Stimulated activated CD8-positive, alpha-beta memory T cell treated with anti-CD3 and anti-CD28 coated beads, Interleukin-12 subunit alpha, Interleukin-12 subunit beta, amount 100 ng/mL, for 1 hour (primary cell): Measurements from ENCODE around the gene TBXAS1.

Source experiments
- DNase-seq: peaks from one replicate; pipeline ENCODE4 v3.0.0-alpha.2; 2020; ENCODE audit warnings: low read depth

TBXAS1 gene

DNA sequence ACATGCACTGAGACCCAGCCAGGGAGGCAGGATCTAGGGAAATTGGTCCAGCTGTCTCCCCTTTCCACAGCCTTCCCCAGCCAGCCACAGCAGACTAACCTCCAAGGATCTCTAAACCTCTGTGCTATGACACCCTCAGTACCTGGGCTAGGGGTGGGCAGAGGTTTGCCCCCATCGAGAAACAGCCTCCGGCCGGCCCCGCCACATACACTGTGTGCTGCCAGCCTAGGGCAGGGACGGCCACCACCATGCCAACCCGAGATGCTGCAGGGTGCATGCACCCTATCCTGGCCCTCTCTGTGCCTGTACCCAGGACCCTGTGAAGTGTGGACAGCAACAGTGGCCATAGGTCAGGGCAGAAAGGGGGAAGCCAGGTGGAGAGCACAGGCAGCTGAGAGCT is 175.6 kb downstream of the TBXAS1 start:
- DNase-seq, result no peak

DNA sequence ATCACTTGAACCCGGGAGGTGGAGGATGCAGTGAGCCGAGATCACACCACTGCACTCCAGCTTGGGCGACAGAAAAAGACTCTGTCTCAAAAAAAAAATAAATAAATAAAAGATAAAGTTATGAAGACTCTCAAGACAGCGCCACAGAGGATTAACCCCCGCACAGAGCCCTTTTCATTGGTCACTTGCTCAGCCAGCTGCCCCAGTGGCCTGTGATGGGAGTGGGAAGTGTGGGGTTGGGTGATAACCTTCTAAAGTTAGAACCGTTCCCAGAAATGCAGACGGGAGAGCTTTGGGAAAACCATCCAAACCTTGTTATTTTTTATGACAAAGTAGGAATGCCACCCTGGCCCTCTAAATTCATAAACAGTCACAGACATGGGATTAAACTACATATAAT is 176.3 kb downstream of the TBXAS1 start:
- no peak for DNase-seq

DNA sequence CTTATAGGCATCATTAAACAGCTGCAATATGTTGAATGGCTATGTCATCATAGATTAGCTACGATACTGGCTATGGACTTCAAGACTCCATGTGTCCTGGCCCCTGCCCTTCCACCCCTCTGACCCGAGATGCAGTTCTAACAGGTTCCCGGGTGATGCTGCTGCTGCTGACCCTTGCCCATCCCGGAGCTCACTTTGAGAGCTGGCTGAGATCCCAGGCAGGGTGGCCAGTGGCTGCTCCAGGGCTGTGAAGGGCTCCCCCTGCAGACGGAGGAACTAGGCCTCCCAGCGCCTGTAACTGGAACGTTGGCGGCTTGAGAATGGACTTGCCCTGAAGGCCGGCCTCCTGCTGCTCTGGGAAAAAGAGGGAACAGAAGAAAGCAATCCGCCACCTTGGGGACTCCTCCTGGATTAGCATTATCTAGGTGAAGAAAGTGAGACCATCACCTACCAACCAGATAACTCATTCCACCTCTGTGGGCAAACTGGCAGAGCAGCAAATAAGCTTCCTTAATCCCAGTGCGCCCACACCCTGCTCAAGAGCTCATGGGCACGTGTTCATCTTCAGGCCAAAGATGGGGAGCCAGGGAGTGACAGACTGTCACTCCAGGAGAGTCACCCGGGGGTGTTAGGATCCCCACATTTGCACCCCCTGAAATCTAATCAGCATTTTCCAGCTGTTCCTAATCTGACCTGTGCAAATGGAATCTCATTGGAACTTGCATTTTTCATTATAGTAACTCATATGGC is 176.9 kb downstream of the TBXAS1 start:
- no peak for DNase-seq

DNA sequence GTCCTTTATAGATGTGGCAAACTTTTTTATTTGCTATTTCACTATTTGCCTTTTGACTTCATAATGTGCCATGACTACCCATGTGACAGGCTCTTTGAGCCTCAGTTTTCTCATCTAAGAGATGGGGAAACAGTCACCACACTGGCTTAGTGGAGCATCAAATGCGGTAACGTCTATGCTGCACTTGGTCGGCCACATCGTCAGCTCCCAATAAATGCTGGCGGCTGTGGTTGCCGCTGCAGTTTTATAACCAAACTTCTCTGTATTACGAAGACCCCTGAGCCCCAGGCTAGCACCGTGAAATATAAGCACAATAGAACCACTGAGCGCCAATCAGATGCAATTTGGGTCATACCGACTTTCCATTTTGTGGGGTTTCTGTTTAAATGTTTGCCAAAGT is 177.5 kb downstream of the TBXAS1 start:
- DNase-seq, result no peak

DNA sequence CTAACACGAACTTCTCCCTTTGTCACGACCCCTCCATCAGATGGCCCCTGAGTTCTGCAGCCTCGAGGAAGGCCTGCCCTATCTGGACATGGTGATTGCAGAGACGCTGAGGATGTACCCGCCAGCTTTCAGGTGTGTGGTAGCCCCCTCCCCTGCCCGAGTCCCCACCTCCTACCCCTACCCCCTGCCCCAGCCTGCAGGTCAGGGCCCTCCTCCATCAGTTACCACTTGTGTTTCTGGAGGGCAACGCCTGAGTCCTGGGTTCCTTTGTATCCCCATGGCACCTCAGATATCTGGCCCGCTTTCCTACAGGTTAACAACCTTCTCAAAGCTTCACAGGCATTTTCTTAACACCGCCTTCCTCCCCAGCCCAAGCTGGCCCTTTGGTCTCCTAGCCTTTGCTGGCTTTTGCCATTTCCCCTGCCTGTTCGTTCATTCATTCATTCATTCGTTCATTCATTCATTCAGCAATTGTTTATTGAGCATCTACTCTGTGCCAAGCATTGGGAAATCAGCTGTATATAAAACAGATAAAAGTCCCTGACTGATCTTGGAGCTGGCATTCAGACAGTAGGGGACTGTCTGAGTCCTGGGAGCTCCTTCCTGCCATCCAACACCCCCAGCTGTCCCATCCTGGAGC is 178.1 kb downstream of the TBXAS1 start:
- DNase-seq, result no peak

DNA sequence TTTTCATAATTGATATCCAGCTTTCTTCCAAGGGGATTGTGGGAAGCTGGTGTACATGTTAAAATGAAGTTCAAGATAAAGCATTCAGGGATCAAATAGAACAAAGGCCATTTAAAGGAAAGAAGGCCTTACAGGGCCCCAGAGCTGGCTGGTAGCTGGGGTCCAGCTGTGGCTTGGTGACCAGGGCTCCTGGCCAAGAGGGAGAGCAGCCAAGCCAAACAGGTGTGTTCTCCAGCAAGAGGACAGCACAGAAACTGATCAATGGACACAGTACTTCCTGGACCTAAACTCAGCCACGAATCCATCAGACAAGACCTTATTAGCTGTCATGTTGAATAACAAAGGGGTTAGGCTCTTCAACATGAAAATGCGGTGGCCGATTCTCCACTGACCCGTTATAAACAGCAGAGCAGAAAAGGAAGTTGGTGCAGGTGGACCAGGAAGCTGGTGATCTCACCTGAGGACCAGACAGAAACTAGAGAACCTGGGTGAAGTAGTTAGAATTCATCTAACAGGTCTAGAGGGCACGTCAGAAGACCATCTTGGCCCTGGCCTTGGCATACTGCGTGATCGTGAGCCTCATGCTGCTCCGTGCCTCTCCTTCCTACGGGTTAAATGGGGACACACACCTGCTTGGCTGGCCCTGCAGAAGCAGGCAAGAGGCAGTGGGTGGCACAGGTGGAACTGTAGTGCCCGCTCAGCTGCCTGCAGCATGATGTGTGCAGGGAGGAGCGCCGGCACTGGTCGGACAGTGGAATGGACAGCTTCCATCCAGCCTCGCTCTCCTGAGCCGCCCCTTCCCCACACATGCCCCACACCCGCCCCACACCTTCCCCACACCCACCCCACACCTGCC is 179.9 kb downstream of the TBXAS1 start:
- no peak for DNase-seq

DNA sequence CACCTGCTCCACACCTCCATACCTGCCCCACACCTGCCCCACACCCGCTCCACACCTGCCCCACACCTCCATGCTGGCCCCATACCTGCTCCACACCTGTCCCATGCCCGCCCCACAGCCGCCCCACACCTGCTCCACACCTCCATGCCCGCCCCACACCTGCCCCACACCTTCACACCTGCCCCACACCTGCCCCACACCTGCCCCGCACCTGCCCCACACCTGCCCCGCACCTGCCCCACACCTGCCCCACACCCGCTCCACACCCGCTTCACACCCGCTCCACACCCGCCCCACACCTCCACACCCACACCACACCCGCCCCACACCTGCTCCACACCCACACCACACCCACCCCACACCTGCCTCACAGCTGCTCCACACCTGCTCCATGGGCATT is 180.7 kb downstream of the TBXAS1 start:
- DNase-seq, result no peak

DNA sequence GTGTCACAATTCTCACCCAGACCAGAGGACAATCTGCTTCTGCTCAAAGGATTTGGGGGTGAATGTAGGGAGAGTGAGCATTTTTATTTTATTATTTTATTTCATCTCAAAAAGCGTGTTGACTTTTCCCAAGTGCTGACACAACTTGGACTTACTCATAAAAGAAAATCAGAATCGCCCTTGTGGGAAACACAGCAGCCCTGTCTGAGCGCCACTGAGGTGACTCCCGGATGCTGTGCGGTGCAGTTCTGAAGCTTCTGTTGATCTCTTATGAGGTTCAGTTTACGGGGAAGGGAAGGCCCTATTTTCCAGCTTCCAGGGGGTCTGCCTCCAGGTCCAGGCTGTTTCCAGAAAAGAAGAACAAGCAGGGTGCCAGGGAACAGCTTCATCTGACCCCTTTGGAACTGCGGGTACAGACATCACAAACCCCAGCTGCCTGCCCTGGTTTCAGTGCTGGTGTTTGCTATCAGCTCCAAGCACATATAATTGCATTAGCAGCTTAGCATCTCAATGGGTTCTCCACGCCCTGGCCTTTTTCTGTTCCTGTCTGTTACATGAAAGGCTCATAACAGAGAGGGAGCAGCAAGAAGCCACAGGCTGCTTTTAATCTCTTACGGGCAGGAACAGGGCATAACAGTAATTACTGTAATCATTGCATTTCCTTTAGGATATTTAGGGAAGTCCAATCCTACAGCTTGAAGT is 181.3 kb downstream of the TBXAS1 start:
- no peak for DNase-seq

DNA sequence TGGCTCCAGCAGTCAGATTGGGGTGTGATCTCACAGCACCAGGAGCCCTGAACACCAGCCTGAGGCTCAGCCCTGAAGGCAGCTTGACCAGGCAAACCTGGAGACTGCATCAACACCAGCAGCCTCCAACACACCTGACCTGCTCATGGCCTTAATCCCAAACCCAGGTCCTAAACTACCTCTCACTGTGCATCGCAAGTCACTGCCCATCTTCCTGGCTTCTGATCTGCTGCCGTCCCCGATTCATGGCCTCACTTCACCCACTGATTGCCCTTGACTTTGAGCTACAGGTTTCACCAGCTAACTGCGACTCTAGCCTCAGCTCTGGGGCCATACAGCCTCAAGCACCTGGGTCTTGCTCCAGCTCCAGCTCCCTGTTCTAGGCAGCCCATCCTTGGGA is 184.6 kb downstream of the TBXAS1 start:
- DNase-seq, result no peak

DNA sequence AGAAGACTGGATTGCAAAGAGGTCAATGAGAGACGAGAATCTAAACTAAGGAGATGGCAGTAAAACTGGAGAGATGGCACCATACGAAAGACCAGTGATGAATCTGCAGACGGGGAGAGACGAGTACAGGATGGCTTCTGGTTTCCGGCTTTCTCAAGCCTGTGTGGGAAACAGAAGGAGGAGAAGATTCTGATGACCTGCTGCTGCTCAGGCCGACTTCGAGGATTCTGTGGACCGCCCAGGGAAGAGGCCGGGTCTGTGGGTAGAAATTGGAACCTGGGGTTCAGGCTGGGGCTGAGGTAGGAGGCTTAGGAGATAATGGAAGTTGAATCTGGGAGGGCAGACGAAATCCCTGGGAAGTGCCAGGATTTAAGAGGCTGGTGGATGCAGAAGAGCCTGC is 185.1 kb downstream of the TBXAS1 start:
- DNase-seq, result no peak

DNA sequence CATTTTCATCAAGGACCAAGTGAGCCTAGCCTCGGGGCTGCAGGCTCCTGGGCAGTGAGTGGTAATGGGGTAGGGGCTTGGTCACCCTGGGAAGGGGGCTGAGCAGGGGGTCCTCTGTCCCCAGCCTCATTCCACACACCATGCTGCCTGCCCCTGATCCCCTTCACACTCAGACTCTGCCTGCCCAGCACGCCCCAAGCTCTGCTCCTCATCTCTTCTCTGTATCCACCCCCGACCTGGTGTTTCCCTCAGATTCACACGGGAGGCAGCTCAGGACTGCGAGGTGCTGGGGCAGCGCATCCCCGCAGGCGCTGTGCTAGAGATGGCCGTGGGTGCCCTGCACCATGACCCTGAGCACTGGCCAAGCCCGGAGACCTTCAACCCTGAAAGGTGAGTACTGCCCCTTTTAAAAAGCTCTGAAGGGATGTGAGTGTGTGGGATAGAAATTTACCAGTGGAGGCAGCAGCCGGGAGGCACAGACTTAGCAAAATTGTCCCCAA is 186.5 kb downstream of the TBXAS1 start:
- no peak for DNase-seq

DNA sequence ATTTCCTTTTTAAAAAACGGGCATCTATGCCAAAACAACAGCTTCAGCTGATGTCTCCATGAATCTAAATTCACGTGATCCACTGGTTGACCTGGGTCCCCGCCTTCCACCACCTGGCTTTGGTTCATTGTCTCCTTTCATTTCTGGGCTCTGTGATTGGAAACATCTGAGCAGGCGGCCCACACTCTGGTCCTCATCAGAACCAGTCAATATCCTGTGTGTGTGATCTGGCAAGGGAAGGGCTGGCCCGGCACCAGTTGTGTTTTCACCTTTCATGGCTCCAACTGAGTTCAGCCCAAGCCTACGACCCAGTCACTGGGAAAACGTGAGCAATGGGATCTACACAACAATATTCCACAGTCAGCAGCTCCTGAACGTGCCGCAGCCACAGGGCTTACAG is 187.5 kb downstream of the TBXAS1 start:
- DNase-seq, result no peak

DNA sequence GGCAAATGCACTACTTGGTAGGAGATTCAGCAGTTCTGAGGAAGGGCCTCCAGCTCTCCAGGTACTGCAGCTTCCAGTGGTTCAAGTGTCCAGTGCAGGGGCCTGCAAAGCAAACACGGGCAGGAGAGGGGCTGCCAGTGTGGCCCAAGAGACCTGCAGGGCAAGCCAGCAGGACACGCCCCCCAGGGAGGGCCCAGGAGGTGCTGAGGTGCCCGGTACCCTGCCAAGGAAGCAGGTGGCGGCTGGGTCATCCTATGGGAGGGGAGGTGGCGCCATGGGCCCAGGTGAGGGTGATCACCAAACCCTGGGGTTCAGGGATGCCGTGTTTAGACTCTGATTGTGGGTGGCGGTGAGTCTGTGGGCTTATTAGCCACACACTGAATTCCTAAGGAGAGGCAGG is 188.0 kb downstream of the TBXAS1 start:
- no peak for DNase-seq

DNA sequence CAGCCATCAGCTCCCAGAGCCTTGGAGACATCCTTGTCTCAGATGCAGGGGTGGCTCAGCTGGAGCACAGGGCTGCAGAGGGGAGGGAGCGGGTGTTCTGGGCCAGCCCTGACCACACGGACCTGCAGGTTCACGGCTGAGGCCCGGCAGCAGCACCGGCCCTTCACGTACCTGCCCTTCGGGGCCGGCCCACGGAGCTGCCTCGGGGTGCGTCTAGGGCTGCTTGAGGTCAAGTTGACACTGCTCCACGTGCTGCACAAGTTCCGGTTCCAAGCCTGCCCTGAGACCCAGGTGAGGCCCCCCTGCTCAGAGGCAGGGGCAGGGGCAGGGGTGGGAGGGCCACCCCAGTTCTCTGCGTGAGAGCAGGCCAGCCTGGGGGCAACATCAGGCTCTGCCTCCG is 188.5 kb downstream of the TBXAS1 start:
- no peak for DNase-seq

DNA sequence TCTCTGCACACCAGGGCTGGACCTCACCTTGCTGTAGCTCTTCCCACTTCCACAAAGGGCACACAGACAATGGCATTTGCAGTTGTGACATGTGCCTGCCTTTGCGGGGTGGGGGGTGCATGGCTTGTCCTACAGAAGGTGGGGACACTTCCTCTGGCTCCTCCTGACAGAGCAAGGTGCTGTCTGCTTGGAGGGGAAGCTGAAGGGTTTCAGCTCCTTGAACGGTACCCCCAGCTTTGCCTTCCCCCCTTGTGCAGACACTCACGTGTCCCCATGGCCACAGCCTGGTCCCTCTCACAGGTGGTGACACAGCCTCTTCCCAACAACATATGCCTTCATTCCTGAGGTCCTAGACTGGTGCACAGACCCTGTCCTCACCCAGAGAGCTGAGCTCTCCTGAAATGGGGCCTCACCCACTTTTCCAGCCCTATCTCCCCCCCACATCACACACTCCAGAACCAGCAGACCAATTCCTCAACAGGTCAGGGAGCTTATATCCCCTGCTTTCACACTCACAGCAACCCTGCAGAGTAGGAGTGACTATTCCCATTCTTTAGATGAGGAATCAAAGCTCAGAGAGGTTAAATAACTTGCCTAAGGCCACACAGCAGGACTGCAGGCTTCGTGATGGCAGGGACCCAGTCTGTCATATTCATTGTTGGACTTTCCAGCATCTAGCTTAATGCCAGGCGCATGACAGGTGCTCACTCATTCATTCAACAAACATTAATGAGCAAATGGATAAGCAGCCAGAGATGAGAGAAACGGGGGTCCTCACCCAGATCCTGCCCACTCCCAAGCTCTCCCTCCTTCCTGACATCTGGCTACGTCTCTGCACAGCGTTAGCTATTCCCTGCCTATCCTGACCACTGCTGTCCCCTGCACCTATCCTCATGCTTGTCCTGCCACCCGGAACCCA is 189.3 kb downstream of the TBXAS1 start:
- no peak for DNase-seq

DNA sequence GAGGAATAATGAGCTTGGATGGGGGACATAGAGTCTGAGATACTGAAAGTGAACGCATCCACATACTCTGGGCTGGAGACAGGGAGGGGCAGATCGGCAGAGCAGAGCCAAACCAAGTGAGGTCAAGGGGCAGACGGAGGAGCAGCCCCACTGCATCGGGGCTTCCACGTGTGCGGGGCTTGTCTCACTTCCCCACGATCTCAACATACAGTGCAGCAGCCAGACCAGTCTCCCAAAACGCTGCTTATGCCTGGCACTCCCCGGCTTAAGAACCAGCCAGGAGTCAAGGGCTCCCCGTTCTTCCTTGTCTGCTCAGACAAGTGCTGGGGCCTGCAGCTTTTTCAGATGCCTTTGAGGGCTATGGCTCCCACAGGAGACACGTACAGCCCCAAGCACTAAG is 190.1 kb downstream of the TBXAS1 start:
- no peak for DNase-seq

DNA sequence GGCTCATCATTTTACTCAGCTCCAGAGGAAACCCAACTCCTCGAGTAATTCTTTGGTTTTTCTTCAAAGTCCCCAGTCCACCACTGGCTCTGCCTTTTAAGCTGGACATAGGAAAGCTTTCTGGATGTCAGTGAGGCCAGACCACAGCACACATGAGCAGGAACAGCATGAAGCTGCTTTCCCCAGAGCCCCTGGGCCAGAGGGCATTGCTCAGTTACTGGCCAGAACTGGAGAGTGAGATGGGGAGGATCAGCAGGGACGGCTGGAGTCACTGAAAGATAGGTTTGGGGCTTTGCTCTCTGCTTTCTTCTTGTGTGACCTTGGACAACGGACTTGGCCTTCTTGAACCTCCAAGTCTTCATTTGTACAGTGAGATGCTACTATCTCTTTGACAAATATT is 190.5 kb downstream of the TBXAS1 start:
- no peak for DNase-seq

DNA sequence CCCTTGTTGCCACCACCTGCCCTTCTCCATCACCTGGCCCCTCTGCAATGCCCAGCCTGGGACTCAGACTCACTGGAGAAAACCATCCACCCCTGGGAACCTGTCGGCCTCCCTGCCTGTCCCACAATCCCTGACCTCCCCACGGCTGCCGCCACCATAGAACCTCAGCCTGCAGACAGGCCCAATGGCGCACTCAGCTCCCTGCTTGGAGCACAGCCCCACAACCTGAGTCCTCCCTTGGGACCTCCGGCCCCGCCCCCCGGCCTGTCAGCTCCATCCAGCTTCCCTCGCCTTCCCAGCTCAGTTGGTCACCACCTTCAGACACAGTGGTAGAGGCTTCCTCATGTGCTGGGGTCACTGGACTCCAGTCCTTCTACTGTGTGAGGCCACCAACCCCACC is 192.5 kb downstream of the TBXAS1 start:
- no peak for DNase-seq

DNA sequence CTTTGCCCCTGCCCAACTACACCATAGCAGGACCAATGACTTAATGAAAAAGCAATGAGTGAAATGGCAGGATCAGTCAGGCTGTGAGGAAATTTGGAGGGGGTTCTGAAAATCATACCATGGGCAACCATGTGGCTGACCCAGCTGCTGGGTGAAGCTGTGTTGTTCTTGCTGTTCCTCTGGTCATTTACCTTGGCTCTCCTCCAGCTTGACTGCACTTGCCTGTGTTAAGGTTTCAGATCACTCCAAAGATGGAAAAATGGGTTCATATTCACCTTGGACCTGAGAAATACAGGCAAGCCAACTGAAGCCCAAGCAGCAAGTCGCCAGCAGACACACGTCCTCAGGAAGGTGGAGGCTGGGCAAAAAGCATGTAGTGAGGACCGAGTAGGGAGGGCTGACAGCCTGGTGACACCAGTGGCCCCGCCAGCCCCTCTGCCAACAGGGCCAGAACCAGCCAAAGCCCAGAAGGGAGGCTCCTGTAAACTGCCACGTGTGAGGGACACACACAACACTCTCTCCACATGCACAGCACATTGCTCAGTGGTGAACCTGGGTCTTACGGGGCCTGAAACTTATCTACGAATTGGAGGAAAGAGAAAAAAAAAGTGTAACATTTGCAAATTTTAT is 193.6 kb downstream of the TBXAS1 start:
- no peak for DNase-seq

DNA sequence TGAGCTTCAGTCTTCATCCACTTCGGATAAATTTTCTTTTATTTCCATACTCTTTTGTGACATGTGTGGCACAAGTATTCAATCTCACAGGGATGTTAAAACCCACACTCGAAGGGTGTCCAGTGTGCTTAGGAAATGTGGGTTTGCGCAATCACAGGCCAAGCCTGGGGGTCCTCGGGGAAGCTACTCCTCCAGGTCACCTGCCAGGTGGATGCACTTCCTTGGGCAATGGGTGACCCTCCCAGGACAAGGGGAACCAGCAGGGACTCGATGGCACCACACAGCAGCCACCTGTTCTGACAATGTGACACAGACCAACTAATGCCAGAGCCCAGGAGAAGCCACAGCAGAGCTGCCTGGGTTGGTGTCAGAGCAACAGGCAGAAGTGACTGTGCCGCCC is 194.7 kb downstream of the TBXAS1 start:
- DNase-seq, result no peak

DNA sequence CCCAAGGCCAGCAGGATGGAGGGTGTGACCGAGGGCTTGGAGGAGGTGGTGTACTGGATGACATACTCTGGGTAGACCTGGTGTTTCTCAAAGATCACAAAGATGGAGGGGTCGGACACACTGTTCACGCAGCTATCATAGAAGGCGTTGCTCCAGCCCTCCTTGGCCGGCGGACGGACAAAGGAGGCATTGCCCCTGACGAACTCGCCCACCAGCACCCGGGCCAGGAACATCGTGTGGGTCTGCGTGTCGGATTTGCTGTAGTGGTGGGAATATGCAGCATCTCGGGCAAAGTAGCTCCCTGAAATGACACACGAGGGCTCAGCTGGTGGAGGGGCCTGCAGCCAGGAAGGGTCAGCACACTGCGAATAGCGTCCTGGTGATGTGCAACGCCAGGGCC is 195.5 kb downstream of the TBXAS1 start:
- no peak for DNase-seq
